Activated CD8-positive, alpha-beta T cell treated with anti-CD3 and anti-CD28 coated beads for 36 hours (primary cell): ENCODE measurements around the gene SLC10A1. TPM values are rescaled to one million over a fixed set of nuclear protein-coding genes. Genes with fewer than 3 reads are reported as not detected.

ENCODE experiments used
- ATAC-seq: fragments of 200-7000 bp; cut with Tn5 transposase; one replicate; pipeline ENCODE4 v1.10.0; 2021; ENCODE audit warnings: mild to moderate bottlenecking, moderate library complexity
- CTCF ChIA-PET: fragments of 350-600 bp; sonication (Branson Sonifier 250); formaldehyde crosslinking; loops from one replicate; lab custom pipeline; 2021; ENCODE audit warnings: antibody characterized with exemption; lab: Charles Lee
- POLR2A ChIA-PET: fragments of 350-600 bp; sonication (Branson Sonifier 250); formaldehyde crosslinking; loops from one replicate; lab custom pipeline; 2021; ENCODE audit warnings: antibody characterized with exemption; lab: Charles Lee
- DNase-seq: peaks from one replicate; pipeline ENCODE4 v3.0.0-alpha.2; 2020
- H3K27ac Mint-ChIP-seq: one replicate; pipeline ENCODE4 v1.8.0; 2021; ENCODE audit warnings: mild to moderate bottlenecking, mixed read lengths
- H3K27me3 Mint-ChIP-seq: one replicate; pipeline ENCODE4 v1.8.0; 2021; ENCODE audit warnings: mixed read lengths
- H3K36me3 Mint-ChIP-seq: one replicate; pipeline ENCODE4 v1.8.0; 2021; ENCODE audit warnings: low read depth, mixed read lengths
- H3K4me1 Mint-ChIP-seq: one replicate; pipeline ENCODE4 v1.8.0; 2021; ENCODE audit warnings: low read depth, mixed read lengths
- H3K4me3 Mint-ChIP-seq: one replicate; pipeline ENCODE4 v1.8.0; 2021; ENCODE audit warnings: mild to moderate bottlenecking, moderate library complexity, mixed read lengths
- H3K9me3 Mint-ChIP-seq: one replicate; pipeline ENCODE4 v1.8.0; 2021; ENCODE audit warnings: mixed read lengths
- intact Hi-C: fragments of 100-400 bp; cut with micrococcal nuclease; formaldehyde crosslinking; loops from one replicate; pipeline ENCODE4 v1.10.0; 2022
- total RNA-seq, 2 experiments: library from RNA; stranded (reverse); gene quantifications; one replicate each; pipeline ENCODE4 v1.2.3, GENCODE V29; 2021
- TF ChIP-seq, protein P1 (sequence below): fragments of 200-600 bp; IDR thresholded peaks from one replicate; pipeline ENCODE4 v1.8.0; 2022; ENCODE audit warnings: antibody characterized with exemption, mild to moderate bottlenecking

The SLC10A1 gene
- not detected for total RNA-seq

DNA sequence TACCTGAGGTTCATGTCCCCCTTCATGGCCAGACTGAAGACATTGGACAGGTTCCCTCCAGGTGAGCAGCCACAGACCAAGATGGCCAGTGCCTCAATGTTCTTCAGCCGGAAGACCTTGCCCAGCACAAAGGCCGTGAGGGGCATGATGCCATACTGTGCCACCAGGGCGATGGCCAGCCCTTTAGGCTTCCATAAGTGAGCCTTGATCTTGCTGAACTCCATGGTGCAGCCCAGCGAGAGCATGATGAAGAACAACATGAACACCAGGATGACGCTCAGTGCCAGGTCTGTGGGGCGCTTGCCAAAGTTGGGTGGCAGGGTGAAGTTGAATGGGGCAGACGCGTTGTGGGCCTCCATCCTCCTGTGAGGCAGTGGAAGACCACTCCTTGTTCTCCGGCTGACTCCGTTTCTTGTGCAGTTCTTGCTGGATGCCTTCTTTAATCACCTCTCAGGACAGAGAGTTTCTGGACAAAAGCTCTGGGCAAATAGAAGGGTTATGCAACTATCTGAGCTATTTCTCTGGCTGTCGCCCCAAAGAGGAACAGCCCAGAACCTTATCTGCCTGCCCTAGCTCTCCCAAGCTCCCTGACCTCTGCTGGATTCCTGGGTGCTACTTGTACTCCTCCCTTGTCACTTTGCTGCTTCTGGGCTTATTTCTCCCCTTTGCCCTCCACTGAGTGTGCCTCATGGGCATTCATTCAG, at the start of gene SLC10A1:
Gene SLC10A1, minus strand, starts transcription at position 445 of the 704 bp plus-strand sequence. Its CDS starts 86 bp downstream, at position 359.
- no peaks in the 10 kb centered on the region for H3K4me1 Mint-ChIP-seq
- peaks cover 2% of the 10 kb centered on the region for H3K27me3 Mint-ChIP-seq
- no peak within 1 kb of the TSS for H3K4me3 Mint-ChIP-seq
- H3K9me3 Mint-ChIP-seq: peaks cover 1% of the 10 kb centered on the region
- ChIA-PET POLR2A (no interaction called here), CTCF (interaction anchor here (2.0 kb wide), 1 partner anchor 231 kb away, joined by 8 read pairs; no protein-coding TSS in a partner anchor)
- TF ChIP-seq, protein P1, sequence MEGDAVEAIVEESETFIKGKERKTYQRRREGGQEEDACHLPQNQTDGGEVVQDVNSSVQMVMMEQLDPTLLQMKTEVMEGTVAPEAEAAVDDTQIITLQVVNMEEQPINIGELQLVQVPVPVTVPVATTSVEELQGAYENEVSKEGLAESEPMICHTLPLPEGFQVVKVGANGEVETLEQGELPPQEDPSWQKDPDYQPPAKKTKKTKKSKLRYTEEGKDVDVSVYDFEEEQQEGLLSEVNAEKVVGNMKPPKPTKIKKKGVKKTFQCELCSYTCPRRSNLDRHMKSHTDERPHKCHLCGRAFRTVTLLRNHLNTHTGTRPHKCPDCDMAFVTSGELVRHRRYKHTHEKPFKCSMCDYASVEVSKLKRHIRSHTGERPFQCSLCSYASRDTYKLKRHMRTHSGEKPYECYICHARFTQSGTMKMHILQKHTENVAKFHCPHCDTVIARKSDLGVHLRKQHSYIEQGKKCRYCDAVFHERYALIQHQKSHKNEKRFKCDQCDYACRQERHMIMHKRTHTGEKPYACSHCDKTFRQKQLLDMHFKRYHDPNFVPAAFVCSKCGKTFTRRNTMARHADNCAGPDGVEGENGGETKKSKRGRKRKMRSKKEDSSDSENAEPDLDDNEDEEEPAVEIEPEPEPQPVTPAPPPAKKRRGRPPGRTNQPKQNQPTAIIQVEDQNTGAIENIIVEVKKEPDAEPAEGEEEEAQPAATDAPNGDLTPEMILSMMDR: no peak
- H3K36me3 Mint-ChIP-seq: no peaks in the 10 kb centered on the region
- H3K27ac Mint-ChIP-seq: no peak within 1 kb of the TSS
- intact Hi-C loops: no loop called here
- DNase-seq: no peak
- no peak for ATAC-seq

DNA sequence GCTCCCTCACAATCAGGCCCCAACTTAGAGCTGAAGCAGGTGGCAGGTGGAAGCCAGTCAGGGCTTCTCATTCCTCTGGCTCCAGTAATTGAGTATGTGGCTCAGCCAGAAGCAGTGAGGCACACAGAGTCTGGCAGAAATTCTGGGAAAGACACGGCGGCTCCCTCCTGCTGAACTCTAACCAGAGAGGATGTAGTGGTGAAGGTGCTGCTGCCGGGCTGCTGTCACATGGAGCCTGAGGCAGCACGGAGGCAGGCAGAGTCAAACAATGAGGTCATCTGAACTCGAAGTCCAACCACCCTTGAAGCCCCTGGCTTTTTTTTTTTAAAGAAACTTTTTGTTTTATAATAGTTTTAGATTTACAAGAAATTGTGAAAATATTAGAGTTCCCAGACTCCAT, 48.7 kb upstream of the SLC10A1 start:
- POLR2A ChIA-PET: interaction anchor here (0.5 kb wide), 1 partner anchor 233 kb away, joined by 3 read pairs; no protein-coding TSS in a partner anchor
- intact Hi-C loops: no loop called here
- Mint-ChIP-seq H3K27ac (no peak overlapping the region), H3K9me3 (no peaks in the 10 kb centered on the region), H3K36me3 (no peaks in the 10 kb centered on the region), H3K27me3 (peaks cover 8% of the 10 kb centered on the region), H3K4me1 (no peaks in the 10 kb centered on the region), H3K4me3 (no peak overlapping the region)
- ATAC-seq (no peak), DNase-seq (no peak)
- CTCF ChIA-PET: interaction anchor here (0.6 kb wide), 1 partner anchor 182 kb away, joined by 3 read pairs; no protein-coding TSS in a partner anchor
- TF ChIP-seq, protein P1: no peak

DNA sequence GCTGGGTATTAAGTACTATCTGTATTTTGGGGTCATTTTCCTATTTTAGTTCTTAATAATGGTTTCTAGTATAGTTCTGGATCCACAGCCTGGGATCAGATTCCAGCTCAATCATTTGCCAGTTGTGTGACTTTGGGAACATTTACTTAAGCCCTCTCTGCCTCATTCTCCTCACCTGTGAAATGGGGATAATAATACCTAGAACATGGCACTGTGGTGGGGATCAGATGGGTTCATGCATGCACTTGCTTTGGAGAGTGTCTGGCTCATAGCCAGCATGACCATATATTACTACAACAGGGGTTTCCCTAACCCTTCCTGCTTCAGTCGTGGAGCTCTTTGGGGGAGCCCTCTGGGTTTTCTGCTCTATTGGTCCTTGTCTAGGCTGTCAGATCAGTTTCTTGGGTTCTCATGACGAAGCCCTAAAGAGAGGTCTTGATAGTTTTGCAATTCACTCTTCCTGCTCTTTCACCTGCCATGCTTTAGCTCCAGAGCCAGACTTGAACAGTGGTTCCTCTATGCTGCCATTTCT, 48.1 kb upstream of the SLC10A1 start:
- no peak overlapping the region for H3K4me3 Mint-ChIP-seq
- ATAC-seq: no peak
- TF ChIP-seq, protein P1: no peak
- H3K27me3 Mint-ChIP-seq: peaks cover 8% of the 10 kb centered on the region
- intact Hi-C loops: no loop called here
- H3K27ac Mint-ChIP-seq: no peak overlapping the region
- no peaks in the 10 kb centered on the region for H3K9me3 Mint-ChIP-seq
- H3K4me1 Mint-ChIP-seq: no peaks in the 10 kb centered on the region
- ChIA-PET POLR2A (interaction anchor here (0.6 to 0.9 kb wide), 2 partner anchors 26 to 134 kb away, joined by 3 read pairs; no protein-coding TSS in a partner anchor), CTCF (interaction anchor here (0.6 to 1.5 kb wide), 2 partner anchors 27 to 183 kb away, joined by 3 read pairs; no protein-coding TSS in a partner anchor)
- peak; percentile 3 for DNase-seq
- no peaks in the 10 kb centered on the region for H3K36me3 Mint-ChIP-seq

DNA sequence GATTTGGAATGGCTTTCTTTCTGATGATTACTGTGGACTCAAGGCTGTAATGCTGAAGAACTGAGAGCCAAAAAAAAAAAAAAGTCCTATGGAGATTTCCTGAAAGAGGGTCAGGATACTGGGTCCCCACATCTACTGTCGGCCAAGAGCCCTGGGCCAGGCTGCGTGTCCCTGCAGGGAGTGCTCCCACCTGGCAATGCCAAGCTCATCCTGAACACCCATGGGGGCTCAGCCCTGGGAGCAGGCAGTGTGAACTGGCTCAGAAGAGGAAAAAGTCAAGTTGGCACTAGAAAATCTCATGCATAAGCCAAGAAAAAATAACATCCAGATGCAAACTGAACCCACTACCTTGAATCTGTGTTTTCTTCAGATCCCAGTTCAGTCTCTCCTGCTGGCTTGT, 47.1 kb upstream of the SLC10A1 start:
- Mint-ChIP-seq H3K27me3 (peaks cover 8% of the 10 kb centered on the region), H3K36me3 (no peaks in the 10 kb centered on the region), H3K4me3 (no peak overlapping the region), H3K4me1 (no peaks in the 10 kb centered on the region), H3K27ac (no peak overlapping the region), H3K9me3 (no peaks in the 10 kb centered on the region)
- TF ChIP-seq, protein P1: no peak
- POLR2A ChIA-PET: interaction anchor here (0.9 kb wide), 1 partner anchor 26 kb away, joined by 3 read pairs; no protein-coding TSS in a partner anchor
- ATAC-seq: no peak
- DNase-seq: no peak
- CTCF ChIA-PET: interaction anchor here (1.5 kb wide), 1 partner anchor 26 kb away, joined by 3 read pairs; no protein-coding TSS in a partner anchor
- intact Hi-C loops: no loop called here
